Measurements from ENCODE around the gene GPRC5B. TPM values are rescaled to one million over a fixed set of nuclear protein-coding genes. Genes with fewer than 3 reads are reported as not detected.

GPRC5B gene
- total and polyA plus RNA-seq, 2 of the 8 experiments (the other 6 are each of a cell fraction or from before 2014, with no cell fraction given), result 106 to 160 TPM

DNA sequence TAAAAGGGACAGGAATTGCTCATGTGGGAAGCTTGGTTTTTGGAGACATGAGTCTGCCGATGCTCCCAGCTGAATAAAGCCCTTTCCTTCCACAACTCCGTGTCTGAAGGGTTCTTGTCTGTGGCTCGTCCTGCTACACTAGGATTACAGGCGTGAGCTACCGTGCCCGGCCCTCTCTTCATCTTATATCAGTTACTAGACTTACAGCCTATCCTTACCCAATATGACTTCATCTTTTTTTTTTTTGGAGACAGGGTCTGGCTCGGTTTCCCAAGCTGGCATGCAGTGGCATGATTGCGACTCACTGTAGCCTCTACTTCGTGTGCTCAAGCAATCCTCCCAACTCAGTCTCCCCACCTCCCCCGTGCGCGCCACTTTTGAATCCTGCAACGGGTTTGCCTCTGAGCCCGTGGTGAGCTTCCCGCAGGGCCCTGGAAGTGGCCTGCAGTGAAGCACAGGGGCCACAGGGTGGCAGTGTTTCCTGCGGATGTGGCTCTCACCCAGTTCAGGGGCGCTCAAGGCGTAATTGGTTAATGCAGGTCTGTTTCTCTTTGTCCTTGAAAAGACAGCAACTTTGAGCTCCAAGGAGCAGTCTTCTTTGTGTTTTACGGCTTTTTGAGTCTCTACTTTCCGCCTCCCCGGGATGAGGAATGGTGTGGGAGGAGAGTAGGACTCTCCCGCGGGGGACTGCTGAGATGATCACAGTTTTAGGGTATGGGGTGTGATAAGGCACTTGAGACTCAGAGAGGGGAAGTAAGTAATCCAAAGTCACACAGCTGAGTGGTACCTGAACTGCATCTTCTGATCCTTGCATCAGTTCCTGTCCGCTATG, 22.7 kb upstream of the GPRC5B start:
- Histone ChIP-seq H3K23me2 (ENCODE audit: low read depth, low read length) (no peaks in the 10 kb centered on the region), H3K23ac (ENCODE audit: insufficient read length) (no peak overlapping the region), H2AFZ (ENCODE audit: low read length) (0 out of 2 replicates have a peak overlapping the region, but pooled peaks have one; percentile 67), H3K9me3 (ENCODE audit: insufficient read depth in 2 of 2, low read depth in 1 of 2, low read length in 1 of 2) (no peaks in the 10 kb centered on the region), H3K56ac (replicated peaks; ENCODE audit: insufficient read length, low read depth, low read length) (no peak overlapping the region), H2AK5ac (ENCODE audit: low read depth, low read length) (no peak overlapping the region), H2BK5ac (ENCODE audit: low read depth, low read length) (peak overlapping the region; percentile 69), H4K8ac (ENCODE audit: extremely low read depth, insufficient read depth, low read length) (no peak overlapping the region), H2BK120ac (replicated peaks; ENCODE audit: low read depth, low read length) (peak overlapping the region; percentile 67), H4K91ac (replicated peaks; ENCODE audit: insufficient read length, low read length) (peak overlapping the region; percentile 89), H2BK12ac (ENCODE audit: low read depth, low read length) (peak overlapping the region; percentile 99), H2BK15ac (ENCODE audit: low read length) (peak overlapping the region; percentile 100), H3K4me3 (ENCODE audit: extremely low read depth in 1 of 4, insufficient read depth in 2 of 4, low read depth in 3 of 4, low read length in 4 of 4) (no peak overlapping the region), H3K36me3 (ENCODE audit: control insufficient read depth in 2 of 4, insufficient read depth in 4 of 4, low read length in 3 of 4) (no peaks in the 10 kb centered on the region), H3K79me2 (ENCODE audit: control insufficient read depth in 1 of 2, insufficient read depth in 2 of 2, low read length in 2 of 2) (no peaks in the 10 kb centered on the region), H2BK20ac (ENCODE audit: low read length) (peak overlapping the region; percentile 97; the same call in 1 of the 2 replicates), H3K4me1 (replicated peaks in 1 of 4; ENCODE audit: control insufficient read depth in 3 of 4, insufficient read depth in 4 of 4, low read length in 3 of 4) (peaks cover 0 to 3% (median 1%) of the 10 kb centered on the region in 4 experiments; a peak in 1 of 7 replicates), H3K18ac (ENCODE audit: extremely low read depth, low read length) (no peak overlapping the region; the same call in none of the 2 replicates), H3K14ac (ENCODE audit: insufficient read length) (no peak overlapping the region), H3K27me3 (replicated peaks in 1 of 4; ENCODE audit: control insufficient read depth in 3 of 4, extremely low read depth in 1 of 4, insufficient read depth in 3 of 4, low read length in 3 of 4) (no peaks in the 10 kb centered on the region), H3K4me2 (ENCODE audit: insufficient read depth in 1 of 2, low read depth in 2 of 2, low read length in 2 of 2) (no peak overlapping the region), H3K9ac (replicated peaks in 1 of 4; ENCODE audit: extremely low read depth in 1 of 4, low read depth in 3 of 4, low read length in 3 of 4) (no peak overlapping the region), H4K5ac (ENCODE audit: insufficient read length, low read depth, low read length) (peak overlapping the region; percentile 38), H3K79me1 (ENCODE audit: low read depth, low read length) (no peaks in the 10 kb centered on the region), H4K20me1 (replicated peaks in 1 of 2; ENCODE audit: control insufficient read depth in 1 of 2, insufficient read depth in 2 of 2, low read length in 2 of 2) (no peaks in the 10 kb centered on the region), H3K4ac (replicated peaks; ENCODE audit: insufficient read length, low read depth, low read length) (peak overlapping the region; percentile 80), H3K27ac (ENCODE audit: low read depth, low read length) (no peak overlapping the region)
- WGBS, 2 experiments (ENCODE audit: extremely low coverage in 1 of 2, insufficient coverage in 1 of 2, insufficient read length in 1 of 2, insufficient replicate concordance in 2 of 2, low coverage in 1 of 2, low lambda C conversion rate in 2 of 2, missing lambda C conversion rate in 1 of 2), result 35% methylated on average over 21 of the region's 24 CpGs; no CpG with 5 or more reads in 1 of the 2 experiments
- peak; percentile 76 to 93 for DNase-seq (ENCODE audit: low read depth in 1 of 2, low spot score in 2 of 2)
- ChIA-PET CTCF (ENCODE audit: partially characterized antibody) (interaction anchor here (0.6 to 7.5 kb wide), 114 partner anchors 9 to 551 kb away, joined by 3 to 139 read pairs (median 5); no protein-coding TSS in a partner anchor), POLR2A (ENCODE audit: partially characterized antibody) (interaction anchor here (0.6 to 1.2 kb wide), 6 partner anchors 15 to 469 kb away, joined by 3 to 7 read pairs (median 4); no protein-coding TSS in a partner anchor)
- FAIRE-seq, result peak; percentile 89
- TF ChIP-seq YY1 (IDR thresholded peaks at IDR 0.05; ENCODE audit: low read depth, low read length) (peak; percentile 69; the same call in 1 of the 2 replicates), KDM5A (IDR thresholded peaks at IDR 0.05; ENCODE audit: low read length) (no peak), CHD1 (IDR thresholded peaks at IDR 0.05; ENCODE audit: low read depth, low read length) (no peak), TAF1 (IDR thresholded peaks at IDR 0.05; ENCODE audit: low read depth, low read length) (0 out of 2 replicates have a peak, but pooled peaks have one; percentile 24), POLR2AphosphoS5 (IDR thresholded peaks at IDR 0.05; ENCODE audit: low read depth, low read length) (no peak), EZH2 (IDR thresholded peaks at IDR 0.05; ENCODE audit: low read depth, low read length, severe bottlenecking) (no peak), TEAD4 (IDR thresholded peaks at IDR 0.05; ENCODE audit: low read depth, low read length) (no peak), ATF2 (IDR thresholded peaks at IDR 0.05; ENCODE audit: low read length) (no peak), BCL11A (IDR thresholded peaks at IDR 0.05; ENCODE audit: low read depth in 2 of 2, low read length in 2 of 2) (no peak), SP2 (IDR thresholded peaks at IDR 0.05; ENCODE audit: low read length) (no peak)
